Measurements from ENCODE around the gene FMN1. TPM values are rescaled to one million over a fixed set of nuclear protein-coding genes. Genes with fewer than 3 reads are reported as not detected.

FMN1 gene
- polyA plus RNA-seq, 3 donors: 0.28 to 3.7 (median 0.34) TPM

- Mint-ChIP-seq H3K36me3 (no peaks in the 10 kb centered on the region), H3K4me1 (peaks cover 5% of the 10 kb centered on the region), H3K27me3 (ENCODE audit: low read depth in 3 of 3) (peaks cover 0 to 5% (median under 1%) of the 10 kb centered on the region in 3 donors), H3K9me3 (peaks cover 0 to 17% (median 13%) of the 10 kb centered on the region in 7 donors), H3K27ac (no peak overlapping the region), H3K4me3 (no peak overlapping the region)
- H3K4me3 ChIP-seq (replicated peaks in 1 of 3; ENCODE audit: low read depth in 2 of 3, low read length in 3 of 3): no peak overlapping the region
- no peaks in the 10 kb centered on the region for H3K27me3 ChIP-seq (ENCODE audit: control insufficient read depth in 2 of 2, insufficient read depth in 2 of 2, low read length in 2 of 2)
- no peaks in the 10 kb centered on the region for H3K36me3 ChIP-seq (replicated peaks in 1 of 2; ENCODE audit: control insufficient read depth in 1 of 2, insufficient read depth in 2 of 2, low read length in 2 of 2)
- H3K4me2 ChIP-seq (replicated peaks; ENCODE audit: extremely low read depth, low read length, poor library complexity, severe bottlenecking): no peak overlapping the region
- H3K9me3 ChIP-seq (replicated peaks in 1 of 2; ENCODE audit: control insufficient read depth in 1 of 2, insufficient read depth in 1 of 2, low read length in 2 of 2): peaks cover 6 to 12% of the 10 kb centered on the region in 2 donors
- H3K9ac ChIP-seq (ENCODE audit: insufficient read depth, low read length, poor library complexity, severe bottlenecking): no peak overlapping the region
- no peak for TF ChIP-seq CTCF (IDR thresholded peaks at IDR 0.05)
- no peaks in the 10 kb centered on the region for H3K79me2 ChIP-seq (ENCODE audit: insufficient read depth, low read length)
- H3K27ac ChIP-seq (ENCODE audit: low read depth in 1 of 2, low read length in 2 of 2): no peak overlapping the region
- no peaks in the 10 kb centered on the region for H3K4me1 ChIP-seq (ENCODE audit: control insufficient read depth in 1 of 2, insufficient read depth in 2 of 2, low read length in 2 of 2)
- no peak for DNase-seq
- WGBS (ENCODE audit: insufficient coverage): 100% methylated on average over 1 of the region's 4 CpGs
- H4K20me1 ChIP-seq (ENCODE audit: insufficient read depth, low read length): no peaks in the 10 kb centered on the region
- intact Hi-C loops (cut with micrococcal nuclease): no loop called here
- no peak overlapping the region for H2AFZ ChIP-seq (ENCODE audit: insufficient read depth, low read depth, low read length, poor library complexity, severe bottlenecking)
These were observed 13.1 kb upstream of the FMN1 start for GRCh38 chr15:33207646-33208045.

- intact Hi-C loops (cut with micrococcal nuclease): no loop called here
- Histone ChIP-seq H3K27me3 (ENCODE audit: control insufficient read depth in 2 of 2, insufficient read depth in 2 of 2, low read length in 2 of 2) (no peaks in the 10 kb centered on the region), H3K27ac (ENCODE audit: low read depth in 1 of 2, low read length in 2 of 2) (no peak overlapping the region), H3K9me3 (replicated peaks in 1 of 2; ENCODE audit: control insufficient read depth in 1 of 2, insufficient read depth in 1 of 2, low read length in 2 of 2) (peaks cover 6 to 12% of the 10 kb centered on the region in 2 donors), H3K4me1 (ENCODE audit: control insufficient read depth in 1 of 2, insufficient read depth in 2 of 2, low read length in 2 of 2) (peaks cover under 1 to 9% of the 10 kb centered on the region in 2 donors), H3K36me3 (replicated peaks in 1 of 2; ENCODE audit: control insufficient read depth in 1 of 2, insufficient read depth in 2 of 2, low read length in 2 of 2) (no peaks in the 10 kb centered on the region), H3K4me2 (replicated peaks; ENCODE audit: extremely low read depth, low read length, poor library complexity, severe bottlenecking) (no peak overlapping the region), H2AFZ (ENCODE audit: insufficient read depth, low read depth, low read length, poor library complexity, severe bottlenecking) (no peak overlapping the region), H3K9ac (ENCODE audit: insufficient read depth, low read length, poor library complexity, severe bottlenecking) (no peak overlapping the region), H4K20me1 (ENCODE audit: insufficient read depth, low read length) (no peaks in the 10 kb centered on the region), H3K79me2 (ENCODE audit: insufficient read depth, low read length) (no peaks in the 10 kb centered on the region), H3K4me3 (replicated peaks in 1 of 3; ENCODE audit: low read depth in 2 of 3, low read length in 3 of 3) (no peak overlapping the region)
- Mint-ChIP-seq H3K4me3 (no peak overlapping the region), H3K9me3 (peaks cover 0 to 17% (median 13%) of the 10 kb centered on the region in 7 donors), H3K27ac (no peak overlapping the region), H3K36me3 (no peaks in the 10 kb centered on the region), H3K4me1 (peaks cover 12% of the 10 kb centered on the region), H3K27me3 (ENCODE audit: low read depth in 3 of 3) (peaks cover 0 to 5% (median 3%) of the 10 kb centered on the region in 3 donors)
- DNase-seq: no peak
- no CpG with 5 or more reads among the region's 3 CpGs for WGBS (ENCODE audit: insufficient coverage)
- no peak for TF ChIP-seq CTCF (IDR thresholded peaks at IDR 0.05)
These were observed 11.9 kb upstream of the FMN1 start for GRCh38 chr15:33206366-33206765.
